ENCODE results near the gene PIP4P1. TPM values are rescaled to one million over a fixed set of nuclear protein-coding genes. Genes with fewer than 3 reads are reported as not detected.

Gene PIP4P1
- total RNA-seq, 2 experiments from 2014 or later = 27.6 to 28.7 TPM

- no peaks in the 10 kb centered on the region for H3K36me3 Mint-ChIP-seq
- no peak within 1 kb of the TSS for H3K4me3 Mint-ChIP-seq
- DNase-seq = no peak
- no peak within 1 kb of the TSS for H3K27ac Mint-ChIP-seq
- no peaks in the 10 kb centered on the region for H3K27me3 Mint-ChIP-seq
- peaks cover 8% of the 10 kb centered on the region for H3K4me1 Mint-ChIP-seq
- H3K9me3 Mint-ChIP-seq = no peaks in the 10 kb centered on the region
These were observed 25.5 kb downstream of the PIP4P1 start, which contains the start of gene KLHL33 for GRCh38 chr14:20435582-20436362. Gene KLHL33, minus strand, starts transcription at chr14:20436166. Its CDS starts 355 bp downstream, at chr14:20435811.

GRCh38 chr14:20434701-20435581, 26.3 kb downstream of the PIP4P1 start:
- Mint-ChIP-seq H3K27ac (no peak overlapping the region), H3K4me3 (no peak overlapping the region), H3K36me3 (no peaks in the 10 kb centered on the region), H3K27me3 (no peaks in the 10 kb centered on the region), H3K4me1 (peaks cover 2% of the 10 kb centered on the region), H3K9me3 (no peaks in the 10 kb centered on the region)
- no peak for DNase-seq

GRCh38 chr14:20429801-20430669, 31.2 kb downstream of the PIP4P1 start:
- Mint-ChIP-seq H3K27me3 (no peaks in the 10 kb centered on the region), H3K27ac (peak overlapping the region; percentile 36), H3K9me3 (no peaks in the 10 kb centered on the region), H3K4me3 (peak overlapping the region; percentile 20), H3K4me1 (peaks cover 37% of the 10 kb centered on the region), H3K36me3 (peaks cover 4% of the 10 kb centered on the region)
- DNase-seq = peak; percentile 21

- no peak for DNase-seq
- Mint-ChIP-seq H3K36me3 (peaks cover 4% of the 10 kb centered on the region), H3K27me3 (no peaks in the 10 kb centered on the region), H3K4me3 (peak overlapping the region; percentile 74), H3K9me3 (no peaks in the 10 kb centered on the region), H3K27ac (peak overlapping the region; percentile 93), H3K4me1 (peaks cover 41% of the 10 kb centered on the region)
These were observed 32.4 kb downstream of the PIP4P1 start for GRCh38 chr14:20428802-20429201.

GRCh38 chr14:20428010-20428365, 33.2 kb downstream of the PIP4P1 start:
- Mint-ChIP-seq H3K27me3 (no peaks in the 10 kb centered on the region), H3K9me3 (no peaks in the 10 kb centered on the region), H3K36me3 (peaks cover 4% of the 10 kb centered on the region), H3K4me1 (peaks cover 42% of the 10 kb centered on the region), H3K4me3 (peak overlapping the region; percentile 74), H3K27ac (peak overlapping the region; percentile 93)
- DNase-seq = no peak

- no peaks in the 10 kb centered on the region for H3K9me3 Mint-ChIP-seq
- H3K4me1 Mint-ChIP-seq = peaks cover 42% of the 10 kb centered on the region
- peaks cover 4% of the 10 kb centered on the region for H3K36me3 Mint-ChIP-seq
- DNase-seq = no peak
- H3K27me3 Mint-ChIP-seq = no peaks in the 10 kb centered on the region
- H3K27ac Mint-ChIP-seq = peak overlapping the region; percentile 93
- peak overlapping the region; percentile 74 for H3K4me3 Mint-ChIP-seq
These were observed 33.8 kb downstream of the PIP4P1 start for GRCh38 chr14:20427231-20428009.

GRCh38 chr14:20424851-20425250, 36.4 kb downstream of the PIP4P1 start:
- Mint-ChIP-seq H3K4me1 (peaks cover 39% of the 10 kb centered on the region), H3K36me3 (peaks cover 4% of the 10 kb centered on the region), H3K9me3 (no peaks in the 10 kb centered on the region), H3K4me3 (no peak overlapping the region), H3K27me3 (no peaks in the 10 kb centered on the region), H3K27ac (no peak overlapping the region)
- DNase-seq = no peak

- Mint-ChIP-seq H3K27me3 (no peaks in the 10 kb centered on the region), H3K9me3 (no peaks in the 10 kb centered on the region), H3K36me3 (no peaks in the 10 kb centered on the region), H3K4me1 (peaks cover 20% of the 10 kb centered on the region), H3K27ac (no peak overlapping the region), H3K4me3 (no peak overlapping the region)
- DNase-seq = no peak
These were observed 38.3 kb downstream of the PIP4P1 start for GRCh38 chr14:20422886-20423285.

GRCh38 chr14:20421267-20421666, 40.0 kb downstream of the PIP4P1 start:
- Mint-ChIP-seq H3K9me3 (no peaks in the 10 kb centered on the region), H3K27ac (no peak overlapping the region), H3K4me1 (peaks cover 16% of the 10 kb centered on the region), H3K36me3 (no peaks in the 10 kb centered on the region), H3K27me3 (no peaks in the 10 kb centered on the region), H3K4me3 (no peak overlapping the region)
- no peak for DNase-seq

- no peak overlapping the region for H3K27ac Mint-ChIP-seq
- no peaks in the 10 kb centered on the region for H3K9me3 Mint-ChIP-seq
- H3K36me3 Mint-ChIP-seq = no peaks in the 10 kb centered on the region
- H3K4me3 Mint-ChIP-seq = no peak overlapping the region
- H3K27me3 Mint-ChIP-seq = no peaks in the 10 kb centered on the region
- H3K4me1 Mint-ChIP-seq = peaks cover 14% of the 10 kb centered on the region
- no peak for DNase-seq
These were observed 41.8 kb downstream of the PIP4P1 start for GRCh38 chr14:20419419-20419818.

- no peak for DNase-seq
- Mint-ChIP-seq H3K27me3 (no peaks in the 10 kb centered on the region), H3K4me3 (no peak overlapping the region), H3K4me1 (peaks cover 19% of the 10 kb centered on the region), H3K36me3 (no peaks in the 10 kb centered on the region), H3K27ac (no peak overlapping the region), H3K9me3 (no peaks in the 10 kb centered on the region)
These were observed 42.7 kb downstream of the PIP4P1 start for GRCh38 chr14:20418501-20418909.

- Mint-ChIP-seq H3K9me3 (no peaks in the 10 kb centered on the region), H3K36me3 (no peaks in the 10 kb centered on the region), H3K4me1 (peaks cover 18% of the 10 kb centered on the region), H3K27ac (no peak overlapping the region), H3K4me3 (no peak overlapping the region), H3K27me3 (no peaks in the 10 kb centered on the region)
- DNase-seq = no peak
These were observed 43.7 kb downstream of the PIP4P1 start for GRCh38 chr14:20417250-20418186.

- Mint-ChIP-seq H3K27ac (peak overlapping the region; percentile 7), H3K36me3 (peaks cover 4% of the 10 kb centered on the region), H3K4me1 (peaks cover 27% of the 10 kb centered on the region), H3K9me3 (no peaks in the 10 kb centered on the region), H3K27me3 (no peaks in the 10 kb centered on the region), H3K4me3 (no peak overlapping the region)
- no peak for DNase-seq
These were observed 45.0 kb downstream of the PIP4P1 start for GRCh38 chr14:20416223-20416622.
